OCI-LY1 (cell line): Measurements from ENCODE around the gene B4GALT3.

Experiments used
- CTCF ChIP-seq: fragments of 200-600 bp; sonication (generic), shearing (Covaris generic); IDR thresholded peaks from 2 replicates; pipeline ENCODE4 v1.5.1; 2017; ENCODE audit warnings: mild to moderate bottlenecking, antibody characterized with exemption, low read length, moderate library complexity, mixed read lengths
- EZH2 ChIP-seq: fragments of 200-600 bp; sonication (generic), shearing (Covaris generic); IDR thresholded peaks from 2 replicates; pipeline ENCODE4 v1.8.0; 2017; ENCODE audit warnings: borderline replicate concordance, mixed run types, mild to moderate bottlenecking, antibody characterized with exemption, low read length, moderate library complexity, mixed read lengths

GRCh38 chr1:161163793-161164192, 13.5 kb downstream of the B4GALT3 start:
- TF ChIP-seq CTCF (no peak), EZH2 (no peak)
